C4-2B (cell line): Measurements from ENCODE around the gene SMARCA2.

ENCODE experiments used
- ZFX ChIP-seq: fragments of 450-650 bp; IDR thresholded peaks from 2 replicates; pipeline ENCODE4 v1.6.1; 2017
- TF ChIP-seq, protein P1 (sequence below): fragments of 450-650 bp; conservative IDR thresholded peaks from 2 replicates; pipeline ENCODE4 v1.5.1; 2017; ENCODE audit warnings: mild to moderate bottlenecking

DNA sequence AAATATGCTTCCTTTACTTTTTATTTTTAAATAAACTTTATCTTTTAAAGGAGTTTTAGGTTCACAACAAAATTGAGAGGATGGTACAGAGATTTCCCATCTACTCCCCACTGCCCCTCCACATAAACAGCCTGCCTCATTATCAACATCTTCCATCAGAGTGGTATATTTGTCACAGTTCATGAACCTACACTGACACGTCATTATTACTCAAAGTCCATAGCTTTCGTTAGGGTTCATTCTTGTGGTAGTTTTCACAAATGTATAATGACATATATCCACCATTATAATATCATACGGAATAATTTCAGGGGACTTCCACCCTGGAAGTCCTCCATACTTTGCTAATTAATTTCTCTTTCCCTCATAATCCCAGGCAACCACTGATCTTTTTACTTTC, 204.9 kb downstream of the SMARCA2 start:
- TF ChIP-seq, protein P1, sequence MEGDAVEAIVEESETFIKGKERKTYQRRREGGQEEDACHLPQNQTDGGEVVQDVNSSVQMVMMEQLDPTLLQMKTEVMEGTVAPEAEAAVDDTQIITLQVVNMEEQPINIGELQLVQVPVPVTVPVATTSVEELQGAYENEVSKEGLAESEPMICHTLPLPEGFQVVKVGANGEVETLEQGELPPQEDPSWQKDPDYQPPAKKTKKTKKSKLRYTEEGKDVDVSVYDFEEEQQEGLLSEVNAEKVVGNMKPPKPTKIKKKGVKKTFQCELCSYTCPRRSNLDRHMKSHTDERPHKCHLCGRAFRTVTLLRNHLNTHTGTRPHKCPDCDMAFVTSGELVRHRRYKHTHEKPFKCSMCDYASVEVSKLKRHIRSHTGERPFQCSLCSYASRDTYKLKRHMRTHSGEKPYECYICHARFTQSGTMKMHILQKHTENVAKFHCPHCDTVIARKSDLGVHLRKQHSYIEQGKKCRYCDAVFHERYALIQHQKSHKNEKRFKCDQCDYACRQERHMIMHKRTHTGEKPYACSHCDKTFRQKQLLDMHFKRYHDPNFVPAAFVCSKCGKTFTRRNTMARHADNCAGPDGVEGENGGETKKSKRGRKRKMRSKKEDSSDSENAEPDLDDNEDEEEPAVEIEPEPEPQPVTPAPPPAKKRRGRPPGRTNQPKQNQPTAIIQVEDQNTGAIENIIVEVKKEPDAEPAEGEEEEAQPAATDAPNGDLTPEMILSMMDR = no peak
- TF ChIP-seq ZFX = no peak
